Stimulated activated CD4-positive, alpha-beta T cell treated with anti-CD3 and anti-CD28 coated beads, Interleukin-1b, Interleukin-23, amount 100 ng/mL, for 1 hour (primary cell): ENCODE measurements around the gene TRUB1.
"Not testable (repeated sequence)": the region's sequence is repeated elsewhere in the genome, so short reads cannot be mapped to it uniquely, and the experiment has no call there.

Source experiments
- DNase-seq, 2 donors: peaks; one replicate each; pipeline ENCODE4 v3.0.0-alpha.2; 2020; ENCODE audit warnings: low read depth in 2 of 2

Gene TRUB1

GRCh38 chr10:114925587-114926586 lies 12.1 kb upstream of the TRUB1 start:
- DNase-seq: no peak

DNA sequence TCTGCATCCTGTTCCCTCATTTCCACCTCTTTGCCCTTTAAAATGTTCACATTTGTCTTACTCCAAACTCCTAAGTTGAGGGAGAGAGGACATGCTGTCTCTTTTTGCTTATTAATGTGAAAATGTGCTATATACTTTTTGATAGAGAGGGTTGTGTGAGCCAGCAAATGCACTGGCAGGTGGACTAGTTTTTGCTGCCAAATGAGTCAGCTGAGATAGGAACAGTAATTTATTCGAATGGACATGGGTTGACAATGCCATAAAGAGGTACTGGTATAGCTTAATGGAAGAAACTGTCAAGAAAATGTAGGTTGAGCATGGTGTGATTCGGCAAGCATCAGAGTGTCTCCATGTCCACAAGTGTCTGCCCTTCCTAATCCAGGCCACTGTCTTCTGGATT lies 9.2 kb upstream of the TRUB1 start:
- DNase-seq: no peak

DNA sequence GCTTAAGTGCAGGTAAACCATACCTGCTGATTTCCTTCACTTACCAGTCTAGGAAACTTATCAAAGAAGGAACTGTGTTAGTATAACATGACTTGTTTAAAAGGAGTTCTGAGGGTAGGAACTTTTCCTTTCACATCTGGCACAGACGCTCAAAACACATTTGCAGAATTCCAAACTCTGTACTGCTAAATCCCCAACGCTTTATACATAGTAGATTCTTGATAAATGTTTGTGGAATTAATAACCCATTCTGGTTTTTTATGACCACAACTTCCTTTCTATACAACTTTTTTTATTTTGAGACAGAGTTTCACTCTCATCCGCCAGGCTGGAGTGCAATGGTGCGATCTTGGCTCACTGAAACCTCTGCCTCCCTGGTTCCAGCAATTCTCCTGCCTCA lies 7.7 kb upstream of the TRUB1 start:
- DNase-seq: no peak

DNA sequence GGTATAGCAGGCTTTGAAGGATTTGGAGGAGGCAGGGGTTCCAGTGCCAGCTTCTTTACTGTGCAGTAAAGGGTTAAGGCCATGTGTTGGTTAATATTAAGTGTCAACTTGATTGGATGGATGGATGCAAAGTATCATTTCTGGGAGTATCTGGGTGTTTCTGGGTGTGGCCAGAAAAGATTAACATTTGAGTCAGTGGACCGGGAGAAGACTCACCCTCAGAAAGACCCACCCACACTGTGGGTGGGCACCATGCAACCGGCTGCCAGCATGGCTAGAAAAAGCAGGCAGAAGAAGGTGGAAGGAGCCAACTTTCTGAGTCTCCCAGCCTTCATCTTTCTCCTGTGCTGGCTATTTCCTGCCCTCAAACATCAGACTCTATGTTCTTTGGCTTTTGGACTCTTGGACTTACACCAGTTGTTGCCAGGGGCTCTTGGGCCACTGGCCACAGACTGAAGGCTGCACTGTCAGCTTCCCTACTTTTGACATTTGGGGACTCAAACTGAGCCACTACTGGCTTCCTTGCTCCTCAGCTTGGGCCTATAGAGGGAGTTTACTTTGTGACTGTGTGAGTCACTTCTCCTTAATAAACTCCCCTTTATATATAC lies 6.8 kb upstream of the TRUB1 start:
- DNase-seq: no peak

DNA sequence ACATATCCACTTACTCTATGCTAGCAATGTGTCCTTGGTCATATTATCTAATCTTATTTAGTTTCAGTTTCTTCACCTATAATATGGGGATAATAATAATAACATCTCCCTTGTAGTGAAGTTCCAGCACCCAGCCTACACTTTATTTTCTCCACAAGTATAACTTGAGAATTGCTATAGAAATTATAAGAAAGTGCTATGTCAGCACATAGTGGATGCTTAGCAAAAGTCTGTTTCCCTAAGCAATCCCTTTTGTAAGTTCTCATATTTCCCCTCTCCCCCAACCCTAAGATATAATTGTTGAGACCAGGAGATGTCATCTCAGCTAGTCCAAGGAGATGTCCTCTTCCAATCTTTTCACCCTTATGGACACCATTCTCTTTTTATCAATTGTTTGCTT lies 5.8 kb upstream of the TRUB1 start:
- DNase-seq: no peak

DNA sequence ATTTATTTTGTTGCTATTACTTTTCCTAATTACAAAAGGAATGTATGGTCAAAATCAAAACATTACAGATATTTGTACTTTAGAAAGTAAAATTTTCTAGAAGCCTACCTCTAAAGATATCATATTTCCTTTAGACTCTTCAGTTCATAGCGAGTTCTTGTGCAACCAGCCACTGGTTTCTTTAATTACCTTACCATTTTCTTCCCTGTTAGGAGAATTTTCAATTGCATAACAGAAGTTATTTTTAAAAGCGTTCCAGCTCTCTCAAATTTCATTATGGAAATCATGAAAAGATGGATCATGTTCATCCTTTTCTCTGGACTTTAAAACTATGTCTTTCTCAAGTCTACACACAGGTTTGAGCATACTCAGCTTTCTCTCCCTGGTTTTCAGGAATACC lies 5.0 kb upstream of the TRUB1 start:
- DNase-seq: no peak

- no peak for DNase-seq
These were observed 4.4 kb upstream of the TRUB1 start for GRCh38 chr10:114933588-114933987.

GRCh38 chr10:114933995-114934394 lies 4.0 kb upstream of the TRUB1 start:
- not testable (repeated sequence) for DNase-seq

GRCh38 chr10:114938856-114939193 lies 830 bp downstream of the TRUB1 start:
- DNase-seq: no peak

DNA sequence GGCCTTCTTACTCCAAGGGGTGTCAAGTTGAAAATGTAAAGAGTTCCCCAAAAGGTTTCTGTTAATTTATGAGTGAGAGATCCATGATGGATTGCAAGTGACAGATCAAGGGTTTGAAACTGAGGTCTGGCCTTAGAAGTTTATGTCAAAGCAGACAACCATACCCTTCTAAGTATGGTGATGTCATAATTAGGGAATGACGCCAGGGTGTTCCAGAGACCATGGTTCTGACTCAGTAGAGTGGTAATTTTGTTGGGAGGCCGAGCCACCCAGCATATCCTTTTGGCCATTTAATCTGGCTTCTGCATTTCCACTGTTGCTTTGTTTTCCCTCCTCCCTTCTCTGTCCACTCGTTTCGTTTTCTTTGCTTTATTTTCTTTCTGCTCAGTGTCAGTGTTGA lies 2.7 kb downstream of the TRUB1 start:
- no peak for DNase-seq

- no peak for DNase-seq
These were observed 5.0 kb downstream of the TRUB1 start for GRCh38 chr10:114943000-114943399.

- no peak for DNase-seq
These were observed 15.1 kb downstream of the TRUB1 start for GRCh38 chr10:114953047-114953446.

DNA sequence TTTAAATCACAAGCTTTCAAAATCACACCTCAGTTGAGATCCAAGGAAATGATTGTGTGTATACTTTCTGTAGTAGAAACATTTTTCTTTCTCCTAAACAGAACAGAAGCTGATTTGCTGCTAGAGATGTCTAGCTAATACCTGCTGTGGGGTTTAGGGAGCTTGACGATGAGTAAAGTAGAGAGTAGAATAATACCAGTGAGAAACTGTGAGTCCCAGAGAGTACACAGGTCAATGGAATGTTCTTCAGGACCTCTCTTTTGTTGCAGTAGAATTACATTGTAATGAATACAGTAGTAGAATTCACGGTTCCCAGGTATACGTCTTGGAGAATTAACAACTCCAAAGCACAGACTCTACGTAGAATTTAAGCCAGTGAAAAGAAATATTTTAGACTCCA lies 18.0 kb downstream of the TRUB1 start:
- no peak for DNase-seq

DNA sequence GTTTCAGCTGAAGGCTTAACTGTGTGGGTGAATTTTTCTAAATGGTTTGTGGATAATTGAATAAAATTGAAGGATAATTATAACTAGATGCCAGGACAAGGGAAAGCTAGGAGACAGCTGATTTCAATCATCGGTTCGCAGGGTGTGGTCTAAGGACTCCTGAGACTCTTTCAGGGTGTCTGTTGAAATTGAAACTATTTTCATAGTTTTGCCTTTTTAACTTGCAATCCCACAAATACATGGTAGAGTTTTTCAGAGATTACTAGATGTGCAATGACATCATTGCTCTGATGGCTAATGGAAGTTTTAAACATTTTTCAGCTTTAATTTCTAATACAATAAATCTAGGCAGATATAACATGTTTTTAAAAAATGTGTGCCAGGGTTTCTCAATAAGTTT lies 18.5 kb downstream of the TRUB1 start:
- no peak for DNase-seq

DNA sequence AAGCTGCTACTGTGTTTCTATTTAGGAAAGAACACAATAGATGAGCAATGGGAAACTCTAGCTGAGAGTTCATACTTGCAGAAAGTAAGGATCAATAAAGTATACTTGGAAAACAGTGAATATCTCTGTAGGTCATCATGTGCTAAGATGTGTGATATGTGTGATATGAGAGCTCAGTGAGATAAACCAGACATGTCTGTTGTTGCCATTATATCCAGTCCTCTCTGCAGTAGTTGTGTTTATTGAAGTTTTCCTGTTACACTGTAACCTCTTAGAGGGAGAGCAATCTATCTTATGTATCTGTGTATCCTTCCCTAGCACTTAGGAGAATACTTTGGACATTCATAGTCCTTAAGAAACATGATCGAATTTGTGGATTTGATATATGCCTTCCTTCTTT lies 19.1 kb downstream of the TRUB1 start:
- no peak for DNase-seq

GRCh38 chr10:114957673-114958072 lies 19.7 kb downstream of the TRUB1 start:
- DNase-seq: no peak

GRCh38 chr10:114962441-114962840 lies 24.4 kb downstream of the TRUB1 start:
- DNase-seq: no peak

GRCh38 chr10:114963908-114964307 lies 25.9 kb downstream of the TRUB1 start:
- DNase-seq: no peak

DNA sequence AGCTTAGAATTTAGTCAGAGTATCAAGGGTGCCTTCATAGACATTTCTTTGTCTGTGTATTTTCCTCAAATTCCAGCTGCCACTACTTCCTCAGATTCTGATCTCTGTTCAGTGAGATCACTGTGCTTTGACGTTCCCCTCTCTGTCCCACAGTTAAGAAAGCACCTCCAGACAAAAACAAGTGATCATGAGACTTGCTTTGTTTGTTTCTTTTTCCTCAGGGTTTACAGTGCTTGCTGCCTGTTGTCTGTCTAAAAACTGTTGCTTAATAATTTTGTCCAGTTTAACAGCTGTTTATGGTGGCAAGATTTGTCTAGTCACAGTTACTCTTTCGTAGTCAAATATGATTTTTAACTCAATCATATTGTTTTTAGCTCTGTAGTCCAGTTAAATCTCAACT lies 29.1 kb downstream of the TRUB1 start:
- DNase-seq: no peak

GRCh38 chr10:114970515-114970914 lies 32.5 kb downstream of the TRUB1 start:
- no peak for DNase-seq

- DNase-seq: no peak
These were observed 35.3 kb downstream of the TRUB1 start for GRCh38 chr10:114973306-114973705.

DNA sequence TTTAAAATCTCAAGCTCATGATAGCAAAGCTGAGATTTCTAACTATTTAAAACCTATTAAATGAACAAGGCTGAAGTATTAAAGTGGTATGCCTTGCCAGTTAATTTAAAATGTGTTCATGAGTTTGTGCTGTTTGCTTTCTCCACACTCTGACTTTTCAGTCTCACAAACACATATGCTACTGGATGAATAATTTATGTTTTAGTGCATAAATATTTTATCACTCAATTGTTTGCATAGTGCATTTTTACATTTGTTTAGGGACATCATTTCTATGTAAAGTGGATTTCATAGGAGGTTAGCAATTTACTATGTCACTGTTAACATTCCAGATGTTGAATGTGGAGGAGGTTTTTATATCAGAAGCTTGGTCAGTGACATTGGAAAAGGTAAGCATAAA lies 36.0 kb downstream of the TRUB1 start:
- no peak for DNase-seq

- no peak for DNase-seq
These were observed 36.6 kb downstream of the TRUB1 start for GRCh38 chr10:114974625-114975024.
